ENCODE measurements around the gene MYO9B. TPM values are rescaled to one million over a fixed set of nuclear protein-coding genes. Genes with fewer than 3 reads are reported as not detected.
A peak's percentile ranks its signal among the peaks of the same experiment; 100 is the strongest.

Gene MYO9B
- polyA plus RNA-seq, 3 donors: 5.9 to 366 (median 7.5) TPM

GRCh38 chr19:17125728-17126677 is 50.4 kb downstream of the MYO9B start:
- no peaks in the 10 kb centered on the region for H3K27me3 ChIP-seq (ENCODE audit: control insufficient read depth in 2 of 2, insufficient read depth in 2 of 2, low read length in 2 of 2)
- intact Hi-C loops (cut with micrococcal nuclease): no loop called here
- peak overlapping the region; percentile 99 to 100 (median 99) for H3K27ac Mint-ChIP-seq
- peaks cover 17 to 50% of the 10 kb centered on the region in 2 donors for H3K36me3 ChIP-seq (replicated peaks in 1 of 2; ENCODE audit: control insufficient read depth in 1 of 2, insufficient read depth in 2 of 2, low read length in 2 of 2)
- H3K79me2 ChIP-seq (ENCODE audit: insufficient read depth, low read length): peaks cover 78% of the 10 kb centered on the region
- peak overlapping the region; percentile 92 to 100 for H3K27ac ChIP-seq (ENCODE audit: low read depth in 1 of 2, low read length in 2 of 2)
- H3K4me3 Mint-ChIP-seq: peak overlapping the region; percentile 75 to 90
- peaks cover 0 to 4% (median 0%) of the 10 kb centered on the region in 3 donors for H3K27me3 Mint-ChIP-seq (ENCODE audit: low read depth in 3 of 3)
- H3K4me1 ChIP-seq (ENCODE audit: control insufficient read depth in 1 of 2, insufficient read depth in 2 of 2, low read length in 2 of 2): peaks cover 52 to 61% of the 10 kb centered on the region in 2 donors
- no peaks in the 10 kb centered on the region for H3K9me3 ChIP-seq (replicated peaks in 1 of 2; ENCODE audit: control insufficient read depth in 1 of 2, insufficient read depth in 1 of 2, low read length in 2 of 2)
- H2AFZ ChIP-seq (ENCODE audit: insufficient read depth, low read depth, low read length, poor library complexity, severe bottlenecking): peak overlapping the region; percentile 44
- WGBS (ENCODE audit: insufficient coverage): 8% methylated on average over 18 of the region's 23 CpGs
- no peak for TF ChIP-seq CTCF (IDR thresholded peaks at IDR 0.05)
- H3K4me1 Mint-ChIP-seq: peaks cover 62% of the 10 kb centered on the region
- peaks cover 45 to 73% of the 10 kb centered on the region in 2 donors for H3K36me3 Mint-ChIP-seq
- peak overlapping the region; percentile 89 for H3K9ac ChIP-seq (ENCODE audit: insufficient read depth, low read length, poor library complexity, severe bottlenecking)
- H3K4me3 ChIP-seq (replicated peaks in 1 of 3; ENCODE audit: low read depth in 2 of 3, low read length in 3 of 3): peak overlapping the region in 2 of 3 experiments; percentile 7 to 68
- DNase-seq: peak; percentile 91 to 98 (median 92)
- H4K20me1 ChIP-seq (ENCODE audit: insufficient read depth, low read length): no peaks in the 10 kb centered on the region
- H3K9me3 Mint-ChIP-seq: no peaks in the 10 kb centered on the region
- peak overlapping the region; percentile 75 for H3K4me2 ChIP-seq (replicated peaks; ENCODE audit: extremely low read depth, low read length, poor library complexity, severe bottlenecking)

- H2AFZ ChIP-seq (ENCODE audit: insufficient read depth, low read depth, low read length, poor library complexity, severe bottlenecking): no peak overlapping the region
- H4K20me1 ChIP-seq (ENCODE audit: insufficient read depth, low read length): no peaks in the 10 kb centered on the region
- no peak for DNase-seq
- H3K4me2 ChIP-seq (replicated peaks; ENCODE audit: extremely low read depth, low read length, poor library complexity, severe bottlenecking): no peak overlapping the region
- peaks cover 17 to 38% of the 10 kb centered on the region in 2 donors for H3K36me3 ChIP-seq (replicated peaks in 1 of 2; ENCODE audit: control insufficient read depth in 1 of 2, insufficient read depth in 2 of 2, low read length in 2 of 2)
- TF ChIP-seq CTCF (IDR thresholded peaks at IDR 0.05): no peak
- H3K27me3 Mint-ChIP-seq (ENCODE audit: low read depth in 3 of 3): peaks cover 0 to 4% (median 0%) of the 10 kb centered on the region in 3 donors
- H3K27ac Mint-ChIP-seq: peak overlapping the region in 6 of 7 donors; percentile 40 to 100 (median 93)
- peaks cover 72% of the 10 kb centered on the region for H3K79me2 ChIP-seq (ENCODE audit: insufficient read depth, low read length)
- H3K4me1 Mint-ChIP-seq: peaks cover 53% of the 10 kb centered on the region
- H3K4me3 ChIP-seq (replicated peaks in 1 of 3; ENCODE audit: low read depth in 2 of 3, low read length in 3 of 3): no peak overlapping the region
- H3K27ac ChIP-seq (ENCODE audit: low read depth in 1 of 2, low read length in 2 of 2): peak overlapping the region; percentile 3 to 40
- H3K9ac ChIP-seq (ENCODE audit: insufficient read depth, low read length, poor library complexity, severe bottlenecking): no peak overlapping the region
- H3K9me3 ChIP-seq (replicated peaks in 1 of 2; ENCODE audit: control insufficient read depth in 1 of 2, insufficient read depth in 1 of 2, low read length in 2 of 2): no peaks in the 10 kb centered on the region
- H3K36me3 Mint-ChIP-seq: peaks cover 43 to 59% of the 10 kb centered on the region in 2 donors
- H3K4me3 Mint-ChIP-seq: no peak overlapping the region
- H3K27me3 ChIP-seq (ENCODE audit: control insufficient read depth in 2 of 2, insufficient read depth in 2 of 2, low read length in 2 of 2): no peaks in the 10 kb centered on the region
- no peaks in the 10 kb centered on the region for H3K9me3 Mint-ChIP-seq
- 93% methylated on average over 6 of the region's 6 CpGs for WGBS (ENCODE audit: insufficient coverage)
- H3K4me1 ChIP-seq (ENCODE audit: control insufficient read depth in 1 of 2, insufficient read depth in 2 of 2, low read length in 2 of 2): peaks cover 46 to 47% of the 10 kb centered on the region in 2 donors
- intact Hi-C loops (cut with micrococcal nuclease): no loop called here
Observed at GRCh38 chr19:17127671-17128070, 52.1 kb downstream of the MYO9B start.

Measured in CD14-positive monocyte (primary cell).